GM23338 (cell line): ENCODE data around the gene UBAC1. TPM values are rescaled to one million over a fixed set of nuclear protein-coding genes. Genes with fewer than 3 reads are reported as not detected.

Experiments used
- ATAC-seq: fragments of 200-7000 bp; cut with Tn5 transposase; 3 replicates; pipeline ENCODE4 v1.9.1; 2020
- DNase-seq: peaks from one replicate; pipeline ENCODE4 v3.0.0-alpha.2; 2015; ENCODE audit warnings: low spot score
- H2AFZ ChIP-seq: fragments of 200-600 bp; sonication (generic); 2 replicates; pipeline ENCODE4 v1.8.0; 2016; ENCODE audit warnings: antibody characterized with exemption, mild to moderate bottlenecking, moderate library complexity
- H3F3A ChIP-seq: fragments of 200-600 bp; sonication (generic); replicated peaks from 2 replicates; pipeline ENCODE4 v1.8.0; 2017; ENCODE audit warnings: antibody characterized with exemption, mixed run types, low read depth
- H3K27ac ChIP-seq: fragments of 200-600 bp; sonication (generic); 2 replicates; pipeline ENCODE4 v1.6.1; 2016; ENCODE audit warnings: low read depth
- H3K27me3 ChIP-seq: fragments of 200-600 bp; sonication (generic); 2 replicates; pipeline ENCODE4 v1.8.0; 2016; ENCODE audit warnings: mild to moderate bottlenecking, mixed run types, moderate library complexity; ENCODE audit not compliant: insufficient read depth
- H3K36me3 ChIP-seq: fragments of 200-600 bp; sonication (generic); 2 replicates; pipeline ENCODE4 v1.8.0; 2016; ENCODE audit warnings: mild to moderate bottlenecking; ENCODE audit not compliant: insufficient read depth
- H3K4me1 ChIP-seq: fragments of 200-600 bp; sonication (generic); 2 replicates; pipeline ENCODE4 v1.8.0; 2016; ENCODE audit warnings: mild to moderate bottlenecking, moderate library complexity; ENCODE audit not compliant: insufficient read depth
- H3K4me2 ChIP-seq: fragments of 200-600 bp; sonication (generic); 2 replicates; pipeline ENCODE4 v1.7.1; 2017; ENCODE audit warnings: mixed run types
- H3K4me3 ChIP-seq: fragments of 200-600 bp; sonication (generic); 2 replicates; pipeline ENCODE4 v1.6.1; 2016; ENCODE audit warnings: mixed run types
- H3K79me2 ChIP-seq: fragments of 200-600 bp; sonication (generic); replicated peaks from 2 replicates; pipeline ENCODE4 v1.8.0; 2017; ENCODE audit warnings: mild to moderate bottlenecking; ENCODE audit not compliant: insufficient read depth
- H3K9me2 ChIP-seq: fragments of 200-600 bp; sonication (generic); 2 replicates; pipeline ENCODE4 v1.8.0; 2017; ENCODE audit not compliant: insufficient read depth
- H4K20me1 ChIP-seq: fragments of 200-600 bp; sonication (generic); replicated peaks from 2 replicates; pipeline ENCODE4 v1.8.0; 2017; ENCODE audit warnings: mild to moderate bottlenecking; ENCODE audit not compliant: insufficient read depth
- H3K27ac Mint-ChIP-seq: 2 replicates; pipeline ENCODE4 v1.8.0; 2020; ENCODE audit warnings: inconsistent platforms, mild to moderate bottlenecking, moderate library complexity, mixed read lengths
- H3K27me3 Mint-ChIP-seq: 3 replicates; pipeline ENCODE4 v1.8.0; 2022; ENCODE audit warnings: low read depth, mild to moderate bottlenecking, moderate library complexity, mixed read lengths, inconsistent platforms; ENCODE audit not compliant: insufficient read depth, poor library complexity
- H3K36me3 Mint-ChIP-seq: 3 replicates; pipeline ENCODE4 v1.8.0; 2021; ENCODE audit warnings: low read depth, mild to moderate bottlenecking, inconsistent platforms, moderate library complexity, mixed read lengths
- H3K4me1 Mint-ChIP-seq: 3 replicates; pipeline ENCODE4 v1.8.0; 2020; ENCODE audit warnings: mild to moderate bottlenecking, inconsistent platforms, mixed read lengths
- H3K4me3 Mint-ChIP-seq: 3 replicates; pipeline ENCODE4 v1.8.0; 2021; ENCODE audit warnings: moderate library complexity, mild to moderate bottlenecking, inconsistent platforms, mixed read lengths
- H3K9me3 Mint-ChIP-seq: 3 replicates; pipeline ENCODE4 v1.8.0; 2020; ENCODE audit warnings: moderate library complexity, mild to moderate bottlenecking, inconsistent platforms, mixed read lengths
- CREB1 ChIP-seq: fragments of 250-450 bp; sonication (Bioruptor Pico); IDR thresholded peaks from 2 replicates; pipeline ENCODE4 v1.5.0; 2020; ENCODE audit warnings: low read depth, mild to moderate bottlenecking, moderate library complexity
- ETS1 ChIP-seq: IDR thresholded peaks from 2 replicates; pipeline ENCODE4 v1.6.1; 2016; ENCODE audit warnings: antibody characterized with exemption
- EZH2 ChIP-seq: fragments of 200-600 bp; sonication (generic); IDR thresholded peaks from one replicate; pipeline ENCODE4 v1.8.0; 2017; ENCODE audit warnings: antibody characterized with exemption, mild to moderate bottlenecking, low read depth; ENCODE audit not compliant: unreplicated experiment
- EZH2phosphoT487 ChIP-seq: fragments of 200-600 bp; sonication (generic); IDR thresholded peaks from one replicate; pipeline ENCODE4 v1.8.1; 2018; ENCODE audit warnings: antibody characterized with exemption; ENCODE audit not compliant: unreplicated experiment
- JUNB ChIP-seq: IDR thresholded peaks from one replicate; pipeline ENCODE4 v1.6.1; 2016; ENCODE audit warnings: antibody characterized with exemption; ENCODE audit not compliant: unreplicated experiment
- NANOG ChIP-seq: IDR thresholded peaks from 2 replicates; pipeline ENCODE4 v1.6.1; 2016; ENCODE audit warnings: antibody characterized with exemption, borderline replicate concordance
- POLR2AphosphoS5 ChIP-seq: IDR thresholded peaks from 2 replicates; pipeline ENCODE4 v1.6.1; 2016; ENCODE audit warnings: antibody characterized with exemption, low read depth
- REST ChIP-seq: IDR thresholded peaks from one replicate; pipeline ENCODE4 v1.6.1; 2018; ENCODE audit warnings: antibody characterized with exemption; ENCODE audit not compliant: unreplicated experiment
- STAT1 ChIP-seq: IDR thresholded peaks from one replicate; pipeline ENCODE4 v1.6.1; 2016; ENCODE audit warnings: antibody characterized with exemption; ENCODE audit not compliant: unreplicated experiment
- ZNF331 ChIP-seq: fragments of 250-450 bp; sonication (Bioruptor Pico); IDR thresholded peaks from 2 replicates; pipeline ENCODE4 v1.5.0; 2020; ENCODE audit warnings: low read depth, mild to moderate bottlenecking, moderate library complexity
- ZNF462 ChIP-seq: fragments of 250-450 bp; sonication (Bioruptor Pico); IDR thresholded peaks from 2 replicates; pipeline ENCODE4 v1.5.0; 2020; ENCODE audit warnings: mild to moderate bottlenecking, moderate library complexity
- polyA plus RNA-seq: library from polyadenylated mRNA; unstranded; fragments of >200 nt; fragmentation: Nextera tagmentation; extraction: Ambion mirVana; gene quantifications from 2 replicates; pipeline ENCODE4 v1.2.1, GENCODE V29; 2016
- total RNA-seq: library from RNA; depleted of rRNA; stranded (reverse); fragments of >200 nt; shearing (Covaris generic); gene quantifications from 2 replicates; pipeline ENCODE4 v1.2.3, GENCODE V29; 2014

UBAC1 gene
- total and polyA plus RNA-seq, 2 experiments from 2014 or later, result 63.2 to 86.6 TPM

- no peak for DNase-seq
- no peaks in the 10 kb centered on the region for H3K9me2 ChIP-seq
- Mint-ChIP-seq H3K36me3 (no peaks in the 10 kb centered on the region), H3K4me1 (peaks cover 52% of the 10 kb centered on the region), H3K27me3 (peaks cover 24% of the 10 kb centered on the region), H3K27ac (no peak overlapping the region), H3K4me3 (no peak overlapping the region), H3K9me3 (no peaks in the 10 kb centered on the region)
- no peaks in the 10 kb centered on the region for H4K20me1 ChIP-seq
- TF ChIP-seq NANOG (no peak), POLR2AphosphoS5 (no peak), ZNF331 (CRISPR knock-in tag) (no peak), EZH2phosphoT487 (no peak), EZH2 (no peak), REST (no peak), ETS1 (no peak), JUNB (no peak), CREB1 (CRISPR knock-in tag) (no peak), ZNF462 (CRISPR knock-in tag) (no peak), STAT1 (no peak)
- no peaks in the 10 kb centered on the region for H3K79me2 ChIP-seq
- H3K36me3 ChIP-seq, result no peaks in the 10 kb centered on the region
- no peak overlapping the region for H2AFZ ChIP-seq
- peaks cover 14% of the 10 kb centered on the region; the same call in 1 of the 2 replicates for H3F3A ChIP-seq
- H3K4me2 ChIP-seq, result peak overlapping the region; percentile 48; the same call in 1 of the 2 replicates
- peaks cover 18% of the 10 kb centered on the region for H3K4me1 ChIP-seq
- no peaks in the 10 kb centered on the region for H3K27me3 ChIP-seq
- no peak overlapping the region for H3K4me3 ChIP-seq
- ATAC-seq, result no peak
- 0 out of 2 replicates have a peak overlapping the region, but pooled peaks have one; percentile 59 for H3K27ac ChIP-seq
Observed at GRCh38 chr9:136006169-136006568, 45.0 kb upstream of the UBAC1 start.
